ENCODE data around the gene STX16.
A peak's percentile ranks its signal among the peaks of the same experiment; 100 is the strongest.

Gene STX16

GRCh38 chr20:58661598-58662473 lies 10.8 kb downstream of the STX16 start:
- Histone ChIP-seq H3K36me3 (ENCODE audit: control insufficient read depth in 5 of 5, insufficient read depth in 5 of 5, low read length in 5 of 5) (peaks cover 5 to 29% (median 19%) of the 10 kb centered on the region in 5 donors), H3K9me3 (ENCODE audit: control insufficient read depth in 5 of 5, low read length in 5 of 5) (no peaks in the 10 kb centered on the region), H3K4me1 (ENCODE audit: control insufficient read depth in 5 of 5, insufficient read depth in 5 of 5, low read length in 5 of 5) (peaks cover 0 to 32% (median 18%) of the 10 kb centered on the region in 5 donors), H3K9ac (ENCODE audit: low read length in 5 of 5) (peak overlapping the region in 2 of 5 donors; percentile 21 to 25), H3K27me3 (ENCODE audit: control insufficient read depth in 5 of 5, insufficient read depth in 4 of 5, low read length in 5 of 5) (no peaks in the 10 kb centered on the region), H3K4me3 (ENCODE audit: low read depth in 1 of 5, low read length in 5 of 5) (no peak overlapping the region), H3K27ac (ENCODE audit: low read depth, low read length) (no peak overlapping the region)

- Histone ChIP-seq H3K9me3 (ENCODE audit: control insufficient read depth in 5 of 5, low read length in 5 of 5) (no peaks in the 10 kb centered on the region), H3K27ac (ENCODE audit: low read depth, low read length) (no peak overlapping the region), H3K4me3 (ENCODE audit: low read depth in 1 of 5, low read length in 5 of 5) (no peak overlapping the region), H3K27me3 (ENCODE audit: control insufficient read depth in 5 of 5, insufficient read depth in 4 of 5, low read length in 5 of 5) (no peaks in the 10 kb centered on the region), H3K36me3 (ENCODE audit: control insufficient read depth in 5 of 5, insufficient read depth in 5 of 5, low read length in 5 of 5) (peaks cover 9 to 49% (median 39%) of the 10 kb centered on the region in 5 donors), H3K9ac (ENCODE audit: low read length in 5 of 5) (no peak overlapping the region), H3K4me1 (ENCODE audit: control insufficient read depth in 5 of 5, insufficient read depth in 5 of 5, low read length in 5 of 5) (peaks cover 0 to 20% (median 0%) of the 10 kb centered on the region in 5 donors)
Measured at GRCh38 chr20:58664331-58664730, 13.2 kb downstream of the STX16 start.

GRCh38 chr20:58664883-58665282 lies 13.8 kb downstream of the STX16 start:
- Histone ChIP-seq H3K9me3 (ENCODE audit: control insufficient read depth in 5 of 5, low read length in 5 of 5) (no peaks in the 10 kb centered on the region), H3K27me3 (ENCODE audit: control insufficient read depth in 5 of 5, insufficient read depth in 4 of 5, low read length in 5 of 5) (no peaks in the 10 kb centered on the region), H3K9ac (ENCODE audit: low read length in 5 of 5) (peak overlapping the region in 1 of 5 donors; percentile 48), H3K4me1 (ENCODE audit: control insufficient read depth in 5 of 5, insufficient read depth in 5 of 5, low read length in 5 of 5) (peaks cover 0 to 15% (median 0%) of the 10 kb centered on the region in 5 donors), H3K27ac (ENCODE audit: low read depth, low read length) (no peak overlapping the region), H3K36me3 (ENCODE audit: control insufficient read depth in 5 of 5, insufficient read depth in 5 of 5, low read length in 5 of 5) (peaks cover 12 to 55% (median 45%) of the 10 kb centered on the region in 5 donors), H3K4me3 (ENCODE audit: low read depth in 1 of 5, low read length in 5 of 5) (no peak overlapping the region)

GRCh38 chr20:58665606-58666005 lies 14.5 kb downstream of the STX16 start:
- Histone ChIP-seq H3K4me3 (ENCODE audit: low read depth in 1 of 5, low read length in 5 of 5) (no peak overlapping the region), H3K27me3 (ENCODE audit: control insufficient read depth in 5 of 5, insufficient read depth in 4 of 5, low read length in 5 of 5) (no peaks in the 10 kb centered on the region), H3K9ac (ENCODE audit: low read length in 5 of 5) (no peak overlapping the region), H3K36me3 (ENCODE audit: control insufficient read depth in 5 of 5, insufficient read depth in 5 of 5, low read length in 5 of 5) (peaks cover 19 to 62% (median 52%) of the 10 kb centered on the region in 5 donors), H3K4me1 (ENCODE audit: control insufficient read depth in 5 of 5, insufficient read depth in 5 of 5, low read length in 5 of 5) (peaks cover 0 to 11% (median 0%) of the 10 kb centered on the region in 5 donors), H3K27ac (ENCODE audit: low read depth, low read length) (no peak overlapping the region), H3K9me3 (ENCODE audit: control insufficient read depth in 5 of 5, low read length in 5 of 5) (no peaks in the 10 kb centered on the region)

GRCh38 chr20:58666702-58667101 lies 15.6 kb downstream of the STX16 start:
- Histone ChIP-seq H3K27me3 (ENCODE audit: control insufficient read depth in 5 of 5, insufficient read depth in 4 of 5, low read length in 5 of 5) (no peaks in the 10 kb centered on the region), H3K9ac (ENCODE audit: low read length in 5 of 5) (peak overlapping the region in 1 of 5 donors; percentile 48), H3K27ac (ENCODE audit: low read depth, low read length) (no peak overlapping the region), H3K4me1 (ENCODE audit: control insufficient read depth in 5 of 5, insufficient read depth in 5 of 5, low read length in 5 of 5) (peaks cover 0 to 6% (median 0%) of the 10 kb centered on the region in 5 donors), H3K4me3 (ENCODE audit: low read depth in 1 of 5, low read length in 5 of 5) (no peak overlapping the region), H3K36me3 (ENCODE audit: control insufficient read depth in 5 of 5, insufficient read depth in 5 of 5, low read length in 5 of 5) (peaks cover 24 to 63% (median 49%) of the 10 kb centered on the region in 5 donors), H3K9me3 (ENCODE audit: control insufficient read depth in 5 of 5, low read length in 5 of 5) (no peaks in the 10 kb centered on the region)

- Histone ChIP-seq H3K4me3 (ENCODE audit: low read depth in 1 of 5, low read length in 5 of 5) (no peak overlapping the region), H3K9me3 (ENCODE audit: control insufficient read depth in 5 of 5, low read length in 5 of 5) (no peaks in the 10 kb centered on the region), H3K27me3 (ENCODE audit: control insufficient read depth in 5 of 5, insufficient read depth in 4 of 5, low read length in 5 of 5) (no peaks in the 10 kb centered on the region), H3K36me3 (ENCODE audit: control insufficient read depth in 5 of 5, insufficient read depth in 5 of 5, low read length in 5 of 5) (peaks cover 30 to 60% (median 51%) of the 10 kb centered on the region in 5 donors), H3K27ac (ENCODE audit: low read depth, low read length) (no peak overlapping the region), H3K4me1 (ENCODE audit: control insufficient read depth in 5 of 5, insufficient read depth in 5 of 5, low read length in 5 of 5) (no peaks in the 10 kb centered on the region), H3K9ac (ENCODE audit: low read length in 5 of 5) (peak overlapping the region in 1 of 5 donors; percentile 19)
Measured at GRCh38 chr20:58667975-58668374, 16.9 kb downstream of the STX16 start.

GRCh38 chr20:58668901-58669286 lies 17.8 kb downstream of the STX16 start:
- H3K4me3 ChIP-seq (ENCODE audit: low read depth in 1 of 5, low read length in 5 of 5) = no peak overlapping the region
- H3K27me3 ChIP-seq (ENCODE audit: control insufficient read depth in 5 of 5, insufficient read depth in 4 of 5, low read length in 5 of 5) = no peaks in the 10 kb centered on the region
- no peak overlapping the region for H3K9ac ChIP-seq (ENCODE audit: low read length in 5 of 5)
- H3K9me3 ChIP-seq (ENCODE audit: control insufficient read depth in 5 of 5, low read length in 5 of 5) = no peaks in the 10 kb centered on the region
- H3K4me1 ChIP-seq (ENCODE audit: control insufficient read depth in 5 of 5, insufficient read depth in 5 of 5, low read length in 5 of 5) = no peaks in the 10 kb centered on the region
- peaks cover 33 to 66% (median 53%) of the 10 kb centered on the region in 5 donors for H3K36me3 ChIP-seq (ENCODE audit: control insufficient read depth in 5 of 5, insufficient read depth in 5 of 5, low read length in 5 of 5)
- no peak overlapping the region for H3K27ac ChIP-seq (ENCODE audit: low read depth, low read length)

- Histone ChIP-seq H3K4me1 (ENCODE audit: control insufficient read depth in 5 of 5, insufficient read depth in 5 of 5, low read length in 5 of 5) (no peaks in the 10 kb centered on the region), H3K36me3 (ENCODE audit: control insufficient read depth in 5 of 5, insufficient read depth in 5 of 5, low read length in 5 of 5) (peaks cover 37 to 71% (median 54%) of the 10 kb centered on the region in 5 donors), H3K27ac (ENCODE audit: low read depth, low read length) (no peak overlapping the region)
Measured at GRCh38 chr20:58669287-58670006, 18.4 kb downstream of the STX16 start.

GRCh38 chr20:58670102-58670501 lies 19.0 kb downstream of the STX16 start:
- Histone ChIP-seq H3K4me3 (ENCODE audit: low read depth in 1 of 5, low read length in 5 of 5) (no peak overlapping the region), H3K4me1 (ENCODE audit: control insufficient read depth in 5 of 5, insufficient read depth in 5 of 5, low read length in 5 of 5) (no peaks in the 10 kb centered on the region), H3K27ac (ENCODE audit: low read depth, low read length) (no peak overlapping the region), H3K36me3 (ENCODE audit: control insufficient read depth in 5 of 5, insufficient read depth in 5 of 5, low read length in 5 of 5) (peaks cover 37 to 78% (median 56%) of the 10 kb centered on the region in 5 donors), H3K27me3 (ENCODE audit: control insufficient read depth in 5 of 5, insufficient read depth in 4 of 5, low read length in 5 of 5) (no peaks in the 10 kb centered on the region), H3K9ac (ENCODE audit: low read length in 5 of 5) (no peak overlapping the region), H3K9me3 (ENCODE audit: control insufficient read depth in 5 of 5, low read length in 5 of 5) (no peaks in the 10 kb centered on the region)

More at GRCh38 chr20:58669287-58670006, 18.4 kb downstream of the STX16 start:
- Histone ChIP-seq H3K9ac (ENCODE audit: low read length in 5 of 5) (no peak overlapping the region), H3K27me3 (ENCODE audit: control insufficient read depth in 5 of 5, insufficient read depth in 4 of 5, low read length in 5 of 5) (no peaks in the 10 kb centered on the region), H3K9me3 (ENCODE audit: control insufficient read depth in 5 of 5, low read length in 5 of 5) (no peaks in the 10 kb centered on the region), H3K4me3 (ENCODE audit: low read depth in 1 of 5, low read length in 5 of 5) (no peak overlapping the region)

GRCh38 chr20:58670659-58671058 lies 19.6 kb downstream of the STX16 start:
- H3K27ac ChIP-seq (ENCODE audit: low read depth, low read length) = no peak overlapping the region
- H3K4me1 ChIP-seq (ENCODE audit: control insufficient read depth in 5 of 5, insufficient read depth in 5 of 5, low read length in 5 of 5) = no peaks in the 10 kb centered on the region
- no peak overlapping the region for H3K4me3 ChIP-seq (ENCODE audit: low read depth in 1 of 5, low read length in 5 of 5)
- peaks cover 37 to 82% (median 61%) of the 10 kb centered on the region in 5 donors for H3K36me3 ChIP-seq (ENCODE audit: control insufficient read depth in 5 of 5, insufficient read depth in 5 of 5, low read length in 5 of 5)
- no peak overlapping the region for H3K9ac ChIP-seq (ENCODE audit: low read length in 5 of 5)
- no peaks in the 10 kb centered on the region for H3K27me3 ChIP-seq (ENCODE audit: control insufficient read depth in 5 of 5, insufficient read depth in 4 of 5, low read length in 5 of 5)
- H3K9me3 ChIP-seq (ENCODE audit: control insufficient read depth in 5 of 5, low read length in 5 of 5) = no peaks in the 10 kb centered on the region

Data from subcutaneous abdominal adipose tissue (tissue), 5 donors.